Peyer's patch (tissue), 4 donors: ENCODE measurements around the gene NPTXR. TPM values are rescaled to one million over a fixed set of nuclear protein-coding genes. Genes with fewer than 3 reads are reported as not detected.
"Not testable (repeated sequence)": the region's sequence is repeated elsewhere in the genome, so short reads cannot be mapped to it uniquely, and the experiment has no call there.

Experiments used
- DNase-seq, 3 donors: peaks; one replicate each; pipeline ENCODE4 v3.0.0-alpha.2; 2017 to 2019
- H3K27ac ChIP-seq, 4 donors: fragments of 200-600 bp; sonication (generic); one replicate each; pipeline ENCODE4 v1.5.1; 2016 to 2019
- H3K27me3 ChIP-seq, 2 donors: fragments of 200-600 bp; sonication (generic); one replicate each; pipeline ENCODE4 v1.5.1; 2019
- H3K36me3 ChIP-seq, 3 donors: fragments of 200-600 bp; sonication (generic); one replicate each; pipeline ENCODE4 v1.5.1; 2016 to 2019
- H3K4me1 ChIP-seq, 4 donors: fragments of 200-600 bp; sonication (generic); one replicate each; pipeline ENCODE4 v1.5.1; 2016 to 2019
- H3K4me3 ChIP-seq, 4 donors: fragments of 200-600 bp; sonication (generic); 1 replicate in 3 of 4; 2 replicates in 1 of 4; pipeline ENCODE4 v1.5.1; 2016 to 2019; ENCODE audit warnings: mild to moderate bottlenecking in 1 of 4
- H3K9me3 ChIP-seq, 4 donors: fragments of 200-600 bp; sonication (generic); one replicate each; pipeline ENCODE4 v1.5.1; 2016 to 2019; ENCODE audit warnings: mild to moderate bottlenecking in 1 of 4
- POLR2A ChIP-seq, 2 donors: fragments of 450-650 bp; IDR thresholded peaks; one replicate each; pipeline ENCODE4 v1.5.1; 2017; ENCODE audit warnings: antibody characterized with exemption in 2 of 2, mild to moderate bottlenecking in 2 of 2, moderate library complexity in 2 of 2
- total RNA-seq, 4 donors: library from RNA; depleted of rRNA; stranded (reverse); fragments of >200 nt; gene quantifications; one replicate each; pipeline ENCODE4 v1.1.0, GENCODE V29; 2016
- TF ChIP-seq, protein P1 (sequence below), 6 experiments: fragments of 450-650 bp in 4 of 6; fragments of 200-600 bp in 2 of 6; sonication (generic) in 1 of 6; IDR thresholded peaks; one replicate each; pipeline ENCODE4 v1.5.1; 2017 to 2019; ENCODE audit warnings: antibody characterized with exemption in 6 of 6, mild to moderate bottlenecking in 3 of 6, moderate library complexity in 1 of 6

Gene NPTXR
- total RNA-seq, 4 donors from 2014 or later = 0.53 to 2.8 (median 1.1) TPM

GRCh38 chr22:38861927-38862326 is 18.1 kb upstream of the NPTXR start:
- Histone ChIP-seq H3K36me3 (peaks cover 0 to 16% (median 0%) of the 10 kb centered on the region in 3 donors), H3K27ac (no peak overlapping the region), H3K4me1 (peaks cover 0 to 28% (median 3%) of the 10 kb centered on the region in 4 donors), H3K9me3 (no peaks in the 10 kb centered on the region), H3K4me3 (no peak overlapping the region), H3K27me3 (no peaks in the 10 kb centered on the region)
- TF ChIP-seq, protein P1, sequence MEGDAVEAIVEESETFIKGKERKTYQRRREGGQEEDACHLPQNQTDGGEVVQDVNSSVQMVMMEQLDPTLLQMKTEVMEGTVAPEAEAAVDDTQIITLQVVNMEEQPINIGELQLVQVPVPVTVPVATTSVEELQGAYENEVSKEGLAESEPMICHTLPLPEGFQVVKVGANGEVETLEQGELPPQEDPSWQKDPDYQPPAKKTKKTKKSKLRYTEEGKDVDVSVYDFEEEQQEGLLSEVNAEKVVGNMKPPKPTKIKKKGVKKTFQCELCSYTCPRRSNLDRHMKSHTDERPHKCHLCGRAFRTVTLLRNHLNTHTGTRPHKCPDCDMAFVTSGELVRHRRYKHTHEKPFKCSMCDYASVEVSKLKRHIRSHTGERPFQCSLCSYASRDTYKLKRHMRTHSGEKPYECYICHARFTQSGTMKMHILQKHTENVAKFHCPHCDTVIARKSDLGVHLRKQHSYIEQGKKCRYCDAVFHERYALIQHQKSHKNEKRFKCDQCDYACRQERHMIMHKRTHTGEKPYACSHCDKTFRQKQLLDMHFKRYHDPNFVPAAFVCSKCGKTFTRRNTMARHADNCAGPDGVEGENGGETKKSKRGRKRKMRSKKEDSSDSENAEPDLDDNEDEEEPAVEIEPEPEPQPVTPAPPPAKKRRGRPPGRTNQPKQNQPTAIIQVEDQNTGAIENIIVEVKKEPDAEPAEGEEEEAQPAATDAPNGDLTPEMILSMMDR (IDR thresholded peaks at IDR 0.05) = no peak
- TF ChIP-seq POLR2A (IDR thresholded peaks at IDR 0.05) = no peak
- peak in 1 of 3 donors; percentile 21 for DNase-seq

DNA sequence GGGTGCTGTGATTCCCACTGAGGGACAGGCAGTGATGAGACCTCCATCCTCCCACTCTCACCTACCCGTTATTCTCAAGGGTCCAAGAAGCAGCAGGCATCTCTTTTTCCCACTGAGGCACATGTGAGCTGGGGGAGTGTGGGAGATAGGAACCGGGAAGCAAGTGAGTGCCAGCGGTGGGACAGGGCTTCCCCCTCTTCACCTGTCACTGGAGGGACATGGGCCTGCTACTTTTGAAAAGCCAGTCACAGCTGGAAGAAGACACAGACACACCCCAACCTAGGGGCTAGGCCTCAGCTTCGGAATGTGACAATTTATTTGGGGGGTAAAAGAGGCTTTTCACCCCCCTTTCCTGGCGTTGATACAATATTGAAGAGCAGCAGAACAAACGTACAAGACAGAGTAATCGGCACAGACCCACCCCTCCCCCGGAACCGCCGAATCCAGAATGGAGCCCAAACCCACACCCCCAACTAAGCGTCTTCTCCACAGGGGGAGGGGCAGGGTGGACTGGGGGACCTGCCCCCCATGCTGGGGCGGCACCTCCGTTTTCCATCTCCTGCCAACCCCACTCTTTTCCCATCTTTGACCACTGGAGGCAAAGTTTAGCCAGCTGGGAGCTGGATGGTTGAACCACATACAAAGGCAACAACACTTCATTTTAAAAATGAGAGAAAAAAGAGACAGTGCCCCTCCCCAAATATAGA is 17.5 kb upstream of the NPTXR start:
- H3K27me3 ChIP-seq = no peaks in the 10 kb centered on the region
- no peak for TF ChIP-seq POLR2A (IDR thresholded peaks at IDR 0.05)
- peaks cover 0 to 28% (median 3%) of the 10 kb centered on the region in 4 donors for H3K4me1 ChIP-seq
- peaks cover 0 to 10% (median 0%) of the 10 kb centered on the region in 3 donors for H3K36me3 ChIP-seq
- no peak overlapping the region for H3K4me3 ChIP-seq
- DNase-seq = peak in 1 of 3 donors; percentile 32
- H3K27ac ChIP-seq = no peak overlapping the region
- H3K9me3 ChIP-seq = no peaks in the 10 kb centered on the region

GRCh38 chr22:38860283-38861169 is 16.7 kb upstream of the NPTXR start:
- Histone ChIP-seq H3K36me3 (peaks cover 0 to 3% (median 0%) of the 10 kb centered on the region in 3 donors), H3K4me3 (no peak overlapping the region), H3K9me3 (no peaks in the 10 kb centered on the region), H3K27ac (no peak overlapping the region), H3K4me1 (peaks cover 0 to 20% (median 3%) of the 10 kb centered on the region in 4 donors), H3K27me3 (no peaks in the 10 kb centered on the region)
- TF ChIP-seq POLR2A (IDR thresholded peaks at IDR 0.05) = no peak
- TF ChIP-seq, protein P1 (IDR thresholded peaks at IDR 0.05) = no peak
- DNase-seq = peak in 1 of 3 donors; percentile 15

- peaks cover 0 to 12% (median 1%) of the 10 kb centered on the region in 4 donors for H3K4me1 ChIP-seq
- H3K27ac ChIP-seq = no peak overlapping the region
- TF ChIP-seq, protein P1 (IDR thresholded peaks at IDR 0.05) = no peak
- no peak for TF ChIP-seq POLR2A (IDR thresholded peaks at IDR 0.05)
- H3K4me3 ChIP-seq = no peak overlapping the region
- no peaks in the 10 kb centered on the region for H3K9me3 ChIP-seq
- H3K27me3 ChIP-seq = no peaks in the 10 kb centered on the region
- DNase-seq = peak in 1 of 3 donors; percentile 48
- no peaks in the 10 kb centered on the region for H3K36me3 ChIP-seq
These were observed 15.9 kb upstream of the NPTXR start for GRCh38 chr22:38859581-38860282.

DNA sequence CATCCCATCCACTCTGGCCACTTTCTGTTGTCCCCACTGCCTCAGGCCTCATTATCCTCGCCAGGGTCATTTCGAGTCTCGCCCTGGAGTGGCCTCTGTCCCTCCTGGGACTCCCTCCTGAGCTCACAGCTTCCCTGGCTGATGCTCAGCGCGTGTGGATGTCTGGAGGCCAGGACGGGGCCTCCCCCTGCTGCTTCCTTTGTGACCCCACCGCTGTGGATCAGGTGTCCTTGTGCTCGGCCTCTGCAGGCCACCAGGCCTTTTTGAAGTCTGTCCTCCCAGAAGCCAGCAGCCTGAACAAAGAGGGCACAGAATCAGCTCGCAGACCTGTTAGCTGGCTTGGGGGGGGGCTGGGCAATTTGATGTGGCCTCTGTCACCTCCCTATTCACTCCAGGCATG is 14.7 kb upstream of the NPTXR start:
- Histone ChIP-seq H3K9me3 (no peaks in the 10 kb centered on the region), H3K4me3 (no peak overlapping the region), H3K4me1 (peaks cover 0 to 5% (median 0%) of the 10 kb centered on the region in 4 donors), H3K27me3 (no peaks in the 10 kb centered on the region), H3K36me3 (no peaks in the 10 kb centered on the region), H3K27ac (no peak overlapping the region)
- DNase-seq = peak in 1 of 3 donors; percentile 20
- no peak for TF ChIP-seq POLR2A (IDR thresholded peaks at IDR 0.05)
- TF ChIP-seq, protein P1 (IDR thresholded peaks at IDR 0.05) = no peak

GRCh38 chr22:38854476-38854875 is 10.6 kb upstream of the NPTXR start:
- not testable (repeated sequence) for H3K9me3 ChIP-seq, H3K4me1 ChIP-seq, H3K27me3 ChIP-seq, DNase-seq, H3K36me3 ChIP-seq, H3K4me3 ChIP-seq, H3K27ac ChIP-seq

- not testable (repeated sequence) for H3K36me3 ChIP-seq, H3K9me3 ChIP-seq, H3K27me3 ChIP-seq, DNase-seq, H3K27ac ChIP-seq, H3K4me3 ChIP-seq, H3K4me1 ChIP-seq
These were observed 10.1 kb upstream of the NPTXR start for GRCh38 chr22:38853883-38854282.
